H1 (cell line): ENCODE data around the gene AGT. TPM values are rescaled to one million over a fixed set of nuclear protein-coding genes. Genes with fewer than 3 reads are reported as not detected.

Experiments
- ATF3 ChIP-seq: IDR thresholded peaks from 2 replicates; pipeline ENCODE4 v1.6.1; 2011; ENCODE audit warnings: low read depth, mild to moderate bottlenecking, low read length; ENCODE audit not compliant: insufficient read depth
- BACH1 ChIP-seq: IDR thresholded peaks from 2 replicates; pipeline ENCODE4 v1.6.1; 2012; ENCODE audit warnings: low read length, improper control_type of control experiment
- CHD7 ChIP-seq: fragments of 300-600 bp; sonication (generic); IDR thresholded peaks from 2 replicates; pipeline ENCODE4 v1.7.1; 2012; ENCODE audit warnings: low read length, moderate library complexity, mild to moderate bottlenecking, inconsistent platforms; ENCODE audit not compliant: insufficient replicate concordance
- FOSL1 ChIP-seq: IDR thresholded peaks from 2 replicates; pipeline ENCODE4 v1.6.1; 2011; ENCODE audit warnings: mild to moderate bottlenecking, low read depth, low read length, moderate library complexity; ENCODE audit not compliant: insufficient read depth
- JUND ChIP-seq: IDR thresholded peaks from 2 replicates; pipeline ENCODE4 v1.6.1; 2011; ENCODE audit warnings: mild to moderate bottlenecking, improper control_type of control experiment, low read length
- MAFK ChIP-seq: IDR thresholded peaks from 2 replicates; pipeline ENCODE4 v1.6.1; 2012; ENCODE audit warnings: low read depth, mild to moderate bottlenecking, improper control_type of control experiment, low read length
- MAX ChIP-seq: IDR thresholded peaks from 2 replicates; pipeline ENCODE4 v1.6.1; 2012; ENCODE audit warnings: inconsistent platforms
- RAD21 ChIP-seq, 2 experiments: IDR thresholded peaks in 1 of 2; conservative IDR thresholded peaks in 1 of 2; 2 replicates each; pipeline ENCODE4 v1.6.1; 2011; ENCODE audit warnings: low read depth in 2 of 2, low read length in 2 of 2, improper control_type of control experiment in 1 of 2, inconsistent platforms in 1 of 2, mild to moderate bottlenecking in 1 of 2, moderate library complexity in 1 of 2
- TAF7 ChIP-seq: optimal IDR thresholded peaks from 2 replicates; pipeline ENCODE3; 2011; ENCODE audit warnings: low read depth, mild to moderate bottlenecking, inconsistent platforms, low read length, moderate library complexity, borderline replicate concordance
- polyA plus RNA-seq, 7 experiments: library from polyadenylated mRNA; depleted of rRNA in 3 of 7; stranded (reverse) in 5 of 7; unstranded in 2 of 7; fragments of >200 nt in 5 of 7; fragments of 200-250 nt in 2 of 7; gene quantifications; 1 replicate in 5 of 7; 2 replicates in 1 of 7; 4 replicates in 1 of 7; pipeline versions ENCODE4 v1.2.1 to v1.2.3, GENCODE V29; 2011 to 2013; ENCODE audit warnings: missing spikeins in 2 of 7, mixed read lengths in 2 of 7
- total RNA-seq: library from RNA; stranded (reverse); fragmentation: NEBNext Ultra II Directional; extraction: Animal tissue kit (Norgen Biotek cat#: 25700); gene quantifications from 2 replicates; pipeline ENCODE4 v1.2.1, GENCODE V29; 2021

AGT gene
- total and polyA plus RNA-seq, 2 of the 8 experiments (the other 6 are each of a cell fraction or from before 2014, with no cell fraction given) = 0.20 TPM; not detected in 1

GRCh38 chr1:230750986-230751625 is 37.2 kb upstream of the AGT start (continued):
- TF ChIP-seq CHD7 (no peak), FOSL1 (no peak), MAFK (no peak), JUND (no peak), TAF7 (no peak), BACH1 (no peak), ATF3 (no peak), RAD21 (IDR thresholded peaks at IDR 0.05 in 1 of 2, conservative IDR thresholded peaks at IDR 0.05 in 1 of 2; ENCODE audit: low read depth in 2 of 2, low read length in 2 of 2) (no peak), MAX (no peak)
